Ovary (tissue), 9 donors: ENCODE measurements around the gene PPP1R13B. TPM values are rescaled to one million over a fixed set of nuclear protein-coding genes. Genes with fewer than 3 reads are reported as not detected.

Source experiments
- DNase-seq, 5 donors: peaks; one replicate each; pipeline ENCODE4 v3.0.0-alpha.2; 2019 to 2020
- H3K27ac ChIP-seq, 2 donors: fragments of 200-600 bp; one replicate each; pipeline versions ENCODE4 v1.5.1 to v1.8.0; 2019 to 2022
- H3K27me3 ChIP-seq: fragments of 200-600 bp; one replicate; pipeline ENCODE4 v1.8.0; 2022
- H3K36me3 ChIP-seq: fragments of 200-600 bp; sonication (generic); one replicate; pipeline ENCODE4 v1.5.1; 2019
- H3K4me1 ChIP-seq: one replicate; pipeline ENCODE4 v1.8.1; 2013; ENCODE audit warnings: mild to moderate bottlenecking, moderate library complexity; ENCODE audit not compliant: insufficient read depth
- H3K4me3 ChIP-seq: fragments of 200-600 bp; sonication (generic); one replicate; pipeline ENCODE4 v1.5.1; 2017
- H3K9me3 ChIP-seq, 2 donors: fragments of 200-600 bp in 1 of 2; sonication (generic) in 1 of 2; one replicate each; pipeline versions ENCODE4 v1.5.1 to v1.8.1; 2013 to 2019; ENCODE audit warnings: mild to moderate bottlenecking in 1 of 2, moderate library complexity in 1 of 2
- EP300 ChIP-seq: sonication (generic); formaldehyde crosslinking; IDR thresholded peaks from one replicate; pipeline ENCODE4 v1.6.1; 2017; ENCODE audit warnings: antibody characterized with exemption
- POLR2A ChIP-seq: fragments of 450-650 bp; IDR thresholded peaks from one replicate; pipeline ENCODE4 v1.6.1; 2017; ENCODE audit warnings: antibody characterized with exemption, mild to moderate bottlenecking, moderate library complexity
- WGBS, 3 donors: extraction: QIAGEN DNeasy Blood & Tissue Kit in 1 of 3; methylation state at CpG; one replicate each; pipeline versions ENCODE4 v1.1.5 to v1.1.7; 2013 to 2017; 5-methylcytosine and 5-hydroxymethylcytosine counted together
- intact Hi-C, 4 donors: fragments of 100-400 bp; cut with DNase I; formaldehyde crosslinking; loops; one replicate each; pipeline versions ENCODE4 v1.11.0 to v1.15.1; 2022 to 2023
- polyA plus RNA-seq, 2 donors: library from polyadenylated mRNA; stranded (reverse); fragments of 200-250 nt in 1 of 2; fragments of 350-450 nt in 1 of 2; fragmentation: Illumina TruSeq in 1 of 2; extraction: RNeasy Lipid Tissue Mini Kit (QIAGEN cat#74804) in 1 of 2; gene quantifications; one replicate each; pipeline ENCODE4 v1.2.3, GENCODE V29; 2013 to 2014
- total RNA-seq, 7 donors: library from RNA; depleted of rRNA in 2 of 7; stranded (reverse); fragments of >200 nt in 2 of 7; fragmentation: NEBNext Ultra II Directional in 3 of 7; extraction: Animal tissue kit (Norgen Biotek cat#: 25700) in 3 of 7; gene quantifications; one replicate each; pipeline versions ENCODE4 v1.1.0 to v1.2.4, GENCODE V29; 2016 to 2023
- TF ChIP-seq, protein P1 (sequence below), 3 donors: fragments of 450-650 bp in 2 of 3; fragments of 200-600 bp in 1 of 3; IDR thresholded peaks; one replicate each; pipeline versions ENCODE4 v1.5.1 to v1.8.0; 2016 to 2022; ENCODE audit warnings: antibody characterized with exemption in 3 of 3, mild to moderate bottlenecking in 1 of 3
- donor health status: DM: no; HTN: no; CAD: no; lungs with moderate emphysema.
- donor health status: DM: no; HTN: no; CAD: no.
- donor health status: Bipolar disorder and iron deficiency.
- donor health status: DM: yes; HTN: yes; CAD: no.
- donor health status: DM: no; HTN: no; CAD: no.
- donor health status: DM: yes; HTN: yes; CAD: no.

Gene PPP1R13B
- total and polyA plus RNA-seq, 9 donors = 15.0 to 64.8 (median 35.3) TPM

- Histone ChIP-seq H3K4me3 (no peak overlapping the region), H3K9me3 (no peaks in the 10 kb centered on the region), H3K4me1 (peaks cover 22% of the 10 kb centered on the region), H3K27me3 (no peaks in the 10 kb centered on the region), H3K36me3 (no peaks in the 10 kb centered on the region), H3K27ac (peak overlapping the region in 1 of 2 donors; percentile 58)
- intact Hi-C loops = no loop called here
- peak in 1 of 5 donors; percentile 21 for DNase-seq
- 5 to 8% (median 5%) methylated on average over 3 of the region's 3 CpGs for WGBS, 3 donors
- TF ChIP-seq POLR2A = no peak
- TF ChIP-seq, protein P1, sequence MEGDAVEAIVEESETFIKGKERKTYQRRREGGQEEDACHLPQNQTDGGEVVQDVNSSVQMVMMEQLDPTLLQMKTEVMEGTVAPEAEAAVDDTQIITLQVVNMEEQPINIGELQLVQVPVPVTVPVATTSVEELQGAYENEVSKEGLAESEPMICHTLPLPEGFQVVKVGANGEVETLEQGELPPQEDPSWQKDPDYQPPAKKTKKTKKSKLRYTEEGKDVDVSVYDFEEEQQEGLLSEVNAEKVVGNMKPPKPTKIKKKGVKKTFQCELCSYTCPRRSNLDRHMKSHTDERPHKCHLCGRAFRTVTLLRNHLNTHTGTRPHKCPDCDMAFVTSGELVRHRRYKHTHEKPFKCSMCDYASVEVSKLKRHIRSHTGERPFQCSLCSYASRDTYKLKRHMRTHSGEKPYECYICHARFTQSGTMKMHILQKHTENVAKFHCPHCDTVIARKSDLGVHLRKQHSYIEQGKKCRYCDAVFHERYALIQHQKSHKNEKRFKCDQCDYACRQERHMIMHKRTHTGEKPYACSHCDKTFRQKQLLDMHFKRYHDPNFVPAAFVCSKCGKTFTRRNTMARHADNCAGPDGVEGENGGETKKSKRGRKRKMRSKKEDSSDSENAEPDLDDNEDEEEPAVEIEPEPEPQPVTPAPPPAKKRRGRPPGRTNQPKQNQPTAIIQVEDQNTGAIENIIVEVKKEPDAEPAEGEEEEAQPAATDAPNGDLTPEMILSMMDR (IDR thresholded peaks at IDR 0.05) = no peak
- no peak for TF ChIP-seq EP300
Observed at GRCh38 chr14:103697206-103697602, 150.2 kb downstream of the PPP1R13B start.

DNA sequence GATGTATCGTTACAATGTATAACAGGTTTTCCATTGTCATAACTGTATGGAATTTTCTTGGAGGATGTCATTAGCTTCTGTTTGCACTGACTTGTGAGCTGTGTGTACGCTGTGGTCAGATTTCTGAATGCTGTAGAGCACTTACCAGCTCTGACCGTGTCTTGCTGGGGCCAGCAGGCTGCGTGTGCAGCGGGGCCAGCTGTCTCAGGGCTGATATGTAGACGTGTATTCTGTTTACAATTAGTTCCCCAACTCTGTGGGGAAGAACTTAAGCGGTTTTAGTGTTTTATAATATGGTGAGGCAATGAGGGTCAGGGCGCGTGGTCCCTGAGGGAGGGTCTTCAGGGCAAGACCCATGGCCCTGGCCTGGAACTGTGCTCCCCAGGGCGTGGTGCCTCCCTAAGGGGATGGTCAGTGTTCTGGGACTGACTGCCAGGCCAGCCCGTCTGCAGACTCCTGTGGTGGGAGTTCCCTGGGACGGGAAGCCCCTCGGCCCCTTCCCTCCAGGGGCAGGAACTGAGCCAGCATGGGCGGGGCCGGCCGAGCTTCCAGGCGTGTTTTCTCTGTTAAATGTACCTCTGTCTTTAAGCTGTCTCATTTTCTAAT, 150.8 kb downstream of the PPP1R13B start:
- WGBS, 3 donors = 4 to 6% (median 6%) methylated on average over 17 of the region's 17 CpGs
- peaks cover 22% of the 10 kb centered on the region for H3K4me1 ChIP-seq
- H3K9me3 ChIP-seq = no peaks in the 10 kb centered on the region
- no peak overlapping the region for H3K4me3 ChIP-seq
- no peaks in the 10 kb centered on the region for H3K27me3 ChIP-seq
- H3K36me3 ChIP-seq = no peaks in the 10 kb centered on the region
- H3K27ac ChIP-seq = peak overlapping the region in 1 of 2 donors; percentile 58
- DNase-seq = peak in 3 of 5 donors; percentile 62 to 83 (median 69)
- intact Hi-C loops = no loop called here
- TF ChIP-seq POLR2A (no peak), EP300 (no peak)
- TF ChIP-seq, protein P1 (IDR thresholded peaks at IDR 0.05) = no peak

GRCh38 chr14:103696070-103696402, 151.3 kb downstream of the PPP1R13B start:
- 14 to 27% (median 18%) methylated on average over 6 to 13 of the region's 13 CpGs for WGBS, 3 donors
- TF ChIP-seq, protein P1 (IDR thresholded peaks at IDR 0.05) = no peak
- TF ChIP-seq EP300 = no peak
- TF ChIP-seq POLR2A = no peak
- no peak overlapping the region for H3K4me3 ChIP-seq
- H3K4me1 ChIP-seq = peaks cover 22% of the 10 kb centered on the region
- peak overlapping the region in 1 of 2 donors; percentile 58 for H3K27ac ChIP-seq
- no peaks in the 10 kb centered on the region for H3K27me3 ChIP-seq
- no peaks in the 10 kb centered on the region for H3K36me3 ChIP-seq
- peak in 1 of 5 donors; percentile 37 for DNase-seq
- intact Hi-C loops = no loop called here
- H3K9me3 ChIP-seq = no peaks in the 10 kb centered on the region

- WGBS, 3 donors = 47 to 54% (median 52%) methylated on average over 14 of the region's 14 CpGs
- Histone ChIP-seq H3K4me3 (no peak overlapping the region), H3K27me3 (no peaks in the 10 kb centered on the region), H3K9me3 (no peaks in the 10 kb centered on the region), H3K27ac (no peak overlapping the region), H3K36me3 (no peaks in the 10 kb centered on the region), H3K4me1 (peaks cover 22% of the 10 kb centered on the region)
- intact Hi-C loops = no loop called here
- DNase-seq = peak in 1 of 5 donors; percentile 32
- TF ChIP-seq POLR2A (no peak), EP300 (no peak)
- TF ChIP-seq, protein P1 (IDR thresholded peaks at IDR 0.05) = no peak
Observed at GRCh38 chr14:103695296-103696069, 151.9 kb downstream of the PPP1R13B start.
